Lung (tissue), 12 donors: ENCODE results near the gene P3H3. TPM values are rescaled to one million over a fixed set of nuclear protein-coding genes. Genes with fewer than 3 reads are reported as not detected.
"Not testable (repeated sequence)": the region's sequence is repeated elsewhere in the genome, so short reads cannot be mapped to it uniquely, and the experiment has no call there.

ENCODE experiments used
- ATAC-seq: fragments of 200-7000 bp; cut with Tn5 transposase; one replicate; pipeline ENCODE4 v1.9.1; 2020; ENCODE audit warnings: moderate number of reproducible peaks; ENCODE audit not compliant: insufficient read depth, low FRiP score
- DNase-seq, 3 donors: peaks; one replicate each; pipeline ENCODE4 v3.0.0-alpha.2; 2013 to 2017
- H3K27ac ChIP-seq, 2 donors: one replicate each; pipeline ENCODE4 v1.5.1; 2013; ENCODE audit warnings: mild to moderate bottlenecking in 2 of 2, moderate library complexity in 2 of 2, control low read depth in 1 of 2, inconsistent platforms in 1 of 2, low read depth in 1 of 2, low read length in 1 of 2
- H3K27me3 ChIP-seq, 3 donors: one replicate each; pipeline ENCODE4 v1.5.1; 2013; ENCODE audit warnings: low read length in 2 of 3; ENCODE audit not compliant: control insufficient read depth in 3 of 3, insufficient read depth in 3 of 3
- H3K36me3 ChIP-seq, 4 donors: one replicate each; pipeline ENCODE4 v1.5.1; 2013; ENCODE audit warnings: low read length in 4 of 4, mild to moderate bottlenecking in 1 of 4, moderate library complexity in 1 of 4; ENCODE audit not compliant: control insufficient read depth in 4 of 4, insufficient read depth in 4 of 4
- H3K4me1 ChIP-seq, 5 donors: one replicate each; pipeline ENCODE4 v1.5.1; 2013; ENCODE audit warnings: low read length in 5 of 5, mild to moderate bottlenecking in 2 of 5, moderate library complexity in 1 of 5; ENCODE audit not compliant: control insufficient read depth in 5 of 5, insufficient read depth in 5 of 5
- H3K4me3 ChIP-seq: one replicate; pipeline ENCODE4 v1.5.1; 2013; ENCODE audit warnings: mild to moderate bottlenecking, control low read depth, moderate library complexity
- H3K9ac ChIP-seq, 2 donors: one replicate each; pipeline ENCODE4 v1.5.1; 2013; ENCODE audit warnings: low read length in 2 of 2, control low read depth in 1 of 2; ENCODE audit not compliant: insufficient read depth in 1 of 2
- H3K9me3 ChIP-seq, 4 donors: one replicate each; pipeline ENCODE4 v1.5.1; 2013; ENCODE audit warnings: low read length in 3 of 4, mild to moderate bottlenecking in 1 of 4, moderate library complexity in 1 of 4; ENCODE audit not compliant: control insufficient read depth in 4 of 4, insufficient read depth in 3 of 4
- WGBS, 2 donors: extraction: QIAGEN DNeasy Blood & Tissue Kit; methylation state at CpG; one replicate each; pipeline ENCODE4 v1.1.7; 2013; 5-methylcytosine and 5-hydroxymethylcytosine counted together
- polyA plus RNA-seq, 2 donors: library from polyadenylated mRNA; stranded (reverse); fragments of 200-250 nt; gene quantifications; one replicate each; pipeline ENCODE4 v1.2.1, GENCODE V29; 2013
- total RNA-seq, 2 donors: library from RNA; depleted of rRNA in 1 of 2; stranded (reverse); fragments of >200 nt in 1 of 2; gene quantifications; one replicate each; pipeline ENCODE4 v1.2.1, GENCODE V29; 2014 to 2021
- TF ChIP-seq, protein P1 (sequence below): IDR thresholded peaks from 2 replicates; pipeline ENCODE4 v1.5.1; 2012; ENCODE audit warnings: mild to moderate bottlenecking; ENCODE audit errors: control extremely low read depth, extremely low read depth
- donor health status: control.
- donor health status: control.
- donor health status: Bipolar disorder and iron deficiency.
- donor health status: healthy.
- donor health status: DM: yes; HTN: yes; CAD: no.

Gene P3H3
- total and polyA plus RNA-seq, 4 donors: 9.3 to 23.3 (median 14.2) TPM

DNA sequence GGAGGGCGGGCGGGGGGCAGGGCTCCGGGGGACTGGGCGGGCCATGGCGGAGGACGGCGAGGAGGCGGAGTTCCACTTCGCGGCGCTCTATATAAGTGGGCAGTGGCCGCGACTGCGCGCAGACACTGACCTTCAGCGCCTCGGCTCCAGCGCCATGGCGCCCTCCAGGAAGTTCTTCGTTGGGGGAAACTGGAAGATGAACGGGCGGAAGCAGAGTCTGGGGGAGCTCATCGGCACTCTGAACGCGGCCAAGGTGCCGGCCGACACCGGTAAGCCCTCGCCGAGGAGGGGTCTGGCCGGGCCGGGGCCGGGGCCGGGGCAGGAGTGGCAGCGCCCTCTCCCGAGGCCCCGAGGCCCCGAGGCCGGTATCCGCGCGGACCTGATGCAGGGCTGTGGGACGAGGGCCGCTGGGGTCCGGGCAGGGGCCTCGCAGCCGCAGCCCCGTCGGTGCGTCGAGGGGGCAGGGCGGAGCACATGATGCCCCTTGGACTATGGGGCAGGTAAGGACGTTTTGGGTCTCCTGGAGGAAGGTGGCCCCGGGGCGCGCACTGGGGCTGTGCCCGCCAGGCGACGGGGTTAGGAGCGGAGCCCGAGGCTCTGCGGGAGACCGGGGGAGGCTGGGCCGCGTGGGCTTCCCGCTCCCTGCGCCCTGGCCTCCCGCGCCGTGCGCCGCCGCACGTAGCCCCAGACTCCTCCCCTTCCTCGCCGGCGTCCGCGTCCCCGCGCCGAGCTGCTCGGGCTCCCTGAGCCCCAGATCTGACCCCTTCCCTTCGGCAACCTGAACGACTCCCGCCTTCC is 39.4 kb downstream of the P3H3 start, which contains the start of gene TPI1:
Gene TPI1, plus strand, starts transcription at position 119 of the 798 bp plus-strand sequence. Its CDS starts 36 bp downstream, at position 155.
- Histone ChIP-seq H3K36me3 (peaks cover 3 to 31% (median 30%) of the 10 kb centered on the region in 4 donors), H3K9me3 (no peaks in the 10 kb centered on the region), H3K27me3 (no peaks in the 10 kb centered on the region), H3K4me1 (peaks cover 0 to 35% (median 12%) of the 10 kb centered on the region in 5 donors), H3K27ac (peak within 1 kb of the TSS; percentile 96 to 99), H3K9ac (peak within 1 kb of the TSS; percentile 76 to 88), H3K4me3 (peak within 1 kb of the TSS; percentile 92)
- peak; percentile 87 to 92 (median 90) for DNase-seq
- ATAC-seq: peak; percentile 86
- TF ChIP-seq, protein P1, sequence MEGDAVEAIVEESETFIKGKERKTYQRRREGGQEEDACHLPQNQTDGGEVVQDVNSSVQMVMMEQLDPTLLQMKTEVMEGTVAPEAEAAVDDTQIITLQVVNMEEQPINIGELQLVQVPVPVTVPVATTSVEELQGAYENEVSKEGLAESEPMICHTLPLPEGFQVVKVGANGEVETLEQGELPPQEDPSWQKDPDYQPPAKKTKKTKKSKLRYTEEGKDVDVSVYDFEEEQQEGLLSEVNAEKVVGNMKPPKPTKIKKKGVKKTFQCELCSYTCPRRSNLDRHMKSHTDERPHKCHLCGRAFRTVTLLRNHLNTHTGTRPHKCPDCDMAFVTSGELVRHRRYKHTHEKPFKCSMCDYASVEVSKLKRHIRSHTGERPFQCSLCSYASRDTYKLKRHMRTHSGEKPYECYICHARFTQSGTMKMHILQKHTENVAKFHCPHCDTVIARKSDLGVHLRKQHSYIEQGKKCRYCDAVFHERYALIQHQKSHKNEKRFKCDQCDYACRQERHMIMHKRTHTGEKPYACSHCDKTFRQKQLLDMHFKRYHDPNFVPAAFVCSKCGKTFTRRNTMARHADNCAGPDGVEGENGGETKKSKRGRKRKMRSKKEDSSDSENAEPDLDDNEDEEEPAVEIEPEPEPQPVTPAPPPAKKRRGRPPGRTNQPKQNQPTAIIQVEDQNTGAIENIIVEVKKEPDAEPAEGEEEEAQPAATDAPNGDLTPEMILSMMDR: no peak
- WGBS, 2 donors: 0 to 1% methylated on average over 68 to 86 of the region's 86 CpGs

DNA sequence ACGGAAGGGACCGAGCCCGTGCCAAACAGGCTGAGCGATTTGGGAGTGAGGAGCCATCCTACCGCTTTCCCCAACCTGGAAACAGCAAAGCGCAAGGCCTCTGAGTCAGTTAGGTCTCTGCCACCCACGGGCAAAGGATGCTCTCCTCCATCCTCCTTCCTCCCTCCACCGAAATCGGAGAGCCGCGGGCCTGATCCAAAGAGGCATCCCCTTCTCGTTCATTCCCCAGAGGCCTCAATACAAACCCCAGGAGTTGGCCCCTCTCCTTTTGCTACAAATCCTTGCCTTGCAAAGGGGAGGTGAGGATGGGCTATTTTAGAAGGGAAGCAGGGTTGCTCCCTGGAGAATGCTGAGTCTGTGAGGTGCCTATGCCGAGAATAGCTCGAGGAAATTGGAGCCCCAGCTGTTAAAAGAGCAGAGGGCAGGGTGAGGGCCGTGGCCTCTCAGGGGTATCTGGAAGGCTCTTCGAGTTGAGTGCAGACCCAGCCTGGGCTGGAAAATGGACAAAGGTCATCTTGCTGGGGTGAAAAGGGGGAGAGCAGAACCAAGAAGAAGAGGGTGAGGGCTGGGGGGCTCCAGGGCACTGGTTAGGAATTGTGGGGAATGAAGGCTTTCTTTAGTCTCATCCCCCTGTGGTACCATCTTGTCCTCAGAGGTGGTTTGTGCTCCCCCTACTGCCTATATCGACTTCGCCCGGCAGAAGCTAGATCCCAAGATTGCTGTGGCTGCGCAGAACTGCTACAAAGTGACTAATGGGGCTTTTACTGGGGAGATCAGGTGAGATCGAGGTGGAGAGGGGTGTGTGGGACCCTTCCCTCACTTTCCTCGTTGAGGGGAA is 40.2 kb downstream of the P3H3 start:
- peaks cover 3 to 31% (median 27%) of the 10 kb centered on the region in 4 donors for H3K36me3 ChIP-seq

DNA sequence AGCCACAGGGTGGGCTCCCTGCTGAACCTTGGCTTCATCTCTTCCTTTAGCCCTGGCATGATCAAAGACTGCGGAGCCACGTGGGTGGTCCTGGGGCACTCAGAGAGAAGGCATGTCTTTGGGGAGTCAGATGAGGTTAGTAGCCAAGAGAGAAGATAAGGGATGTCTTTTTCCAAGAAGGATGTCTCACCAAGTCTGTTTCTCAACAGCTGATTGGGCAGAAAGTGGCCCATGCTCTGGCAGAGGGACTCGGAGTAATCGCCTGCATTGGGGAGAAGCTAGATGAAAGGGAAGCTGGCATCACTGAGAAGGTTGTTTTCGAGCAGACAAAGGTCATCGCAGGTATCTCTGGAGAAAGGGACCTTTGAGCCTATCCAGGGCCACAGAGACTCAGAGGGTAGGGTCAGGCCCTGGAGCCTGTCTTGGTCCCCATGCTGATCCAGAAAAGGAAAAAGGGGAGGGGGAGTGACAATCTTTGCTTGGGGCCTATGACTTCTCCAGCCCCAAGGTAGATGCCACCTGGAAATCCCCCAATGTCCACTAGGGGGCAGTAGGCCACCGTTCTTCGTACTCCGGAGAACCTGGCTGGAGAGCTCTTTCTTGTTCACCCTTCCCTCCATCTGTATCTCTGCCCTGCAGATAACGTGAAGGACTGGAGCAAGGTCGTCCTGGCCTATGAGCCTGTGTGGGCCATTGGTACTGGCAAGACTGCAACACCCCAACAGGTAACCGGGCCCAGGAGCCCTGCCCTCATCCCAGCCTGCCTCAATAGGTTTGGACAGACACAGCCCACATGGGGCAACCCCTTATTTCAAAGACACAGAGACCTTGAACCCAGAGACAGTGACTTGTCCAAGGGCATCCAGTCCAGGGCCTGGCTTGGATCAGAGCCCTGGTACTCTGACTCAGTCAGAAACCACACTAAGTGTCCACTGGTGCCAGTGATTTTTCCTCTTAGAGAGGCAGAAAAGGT is 41.1 kb downstream of the P3H3 start:
- Histone ChIP-seq H3K36me3 (peaks cover 3 to 31% (median 25%) of the 10 kb centered on the region in 4 donors), H3K9me3 (no peaks in the 10 kb centered on the region), H3K4me1 (peaks cover 0 to 37% (median 12%) of the 10 kb centered on the region in 5 donors), H3K9ac (peak overlapping the region in 1 of 2 donors; percentile 9), H3K27ac (peak overlapping the region in 1 of 2 donors; percentile 99), H3K4me3 (no peak overlapping the region), H3K27me3 (no peaks in the 10 kb centered on the region)
- 35 to 44% methylated on average over 12 of the region's 12 CpGs for WGBS, 2 donors
- DNase-seq: peak; percentile 83 to 86 (median 85)
- TF ChIP-seq, protein P1: peak; percentile 77
- ATAC-seq: no peak

More for the DNA sequence above, 40.2 kb downstream of the P3H3 start:
- Histone ChIP-seq H3K9ac (peak overlapping the region; percentile 76 to 88), H3K4me1 (peaks cover 0 to 37% (median 12%) of the 10 kb centered on the region in 5 donors), H3K27me3 (no peaks in the 10 kb centered on the region), H3K4me3 (peak overlapping the region; percentile 92), H3K27ac (peak overlapping the region; percentile 96 to 99), H3K9me3 (no peaks in the 10 kb centered on the region)
- 12 to 15% methylated on average over 22 of the region's 22 CpGs for WGBS, 2 donors
- ATAC-seq (no peak), DNase-seq (peak in 2 of 3 donors; percentile 23 to 43)
- TF ChIP-seq, protein P1: no peak

DNA sequence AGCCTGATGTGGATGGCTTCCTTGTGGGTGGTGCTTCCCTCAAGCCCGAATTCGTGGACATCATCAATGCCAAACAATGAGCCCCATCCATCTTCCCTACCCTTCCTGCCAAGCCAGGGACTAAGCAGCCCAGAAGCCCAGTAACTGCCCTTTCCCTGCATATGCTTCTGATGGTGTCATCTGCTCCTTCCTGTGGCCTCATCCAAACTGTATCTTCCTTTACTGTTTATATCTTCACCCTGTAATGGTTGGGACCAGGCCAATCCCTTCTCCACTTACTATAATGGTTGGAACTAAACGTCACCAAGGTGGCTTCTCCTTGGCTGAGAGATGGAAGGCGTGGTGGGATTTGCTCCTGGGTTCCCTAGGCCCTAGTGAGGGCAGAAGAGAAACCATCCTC is 42.1 kb downstream of the P3H3 start:
- ATAC-seq, H3K4me3 ChIP-seq, H3K9ac ChIP-seq, H3K27me3 ChIP-seq, DNase-seq, H3K9me3 ChIP-seq, H3K27ac ChIP-seq: not testable (repeated sequence)
- Histone ChIP-seq H3K36me3 (peaks cover 0 to 23% (median 19%) of the 10 kb centered on the region in 4 donors), H3K4me1 (peaks cover 0 to 37% (median 12%) of the 10 kb centered on the region in 5 donors)
- WGBS, 2 donors: 58 to 71% methylated on average over 4 of the region's 4 CpGs
